Measurements from ENCODE around the gene PTPRN2. TPM values are rescaled to one million over a fixed set of nuclear protein-coding genes. Genes with fewer than 3 reads are reported as not detected.

Gene PTPRN2
- total RNA-seq, 1 experiment from 2014 or later = 0.11 TPM

DNA sequence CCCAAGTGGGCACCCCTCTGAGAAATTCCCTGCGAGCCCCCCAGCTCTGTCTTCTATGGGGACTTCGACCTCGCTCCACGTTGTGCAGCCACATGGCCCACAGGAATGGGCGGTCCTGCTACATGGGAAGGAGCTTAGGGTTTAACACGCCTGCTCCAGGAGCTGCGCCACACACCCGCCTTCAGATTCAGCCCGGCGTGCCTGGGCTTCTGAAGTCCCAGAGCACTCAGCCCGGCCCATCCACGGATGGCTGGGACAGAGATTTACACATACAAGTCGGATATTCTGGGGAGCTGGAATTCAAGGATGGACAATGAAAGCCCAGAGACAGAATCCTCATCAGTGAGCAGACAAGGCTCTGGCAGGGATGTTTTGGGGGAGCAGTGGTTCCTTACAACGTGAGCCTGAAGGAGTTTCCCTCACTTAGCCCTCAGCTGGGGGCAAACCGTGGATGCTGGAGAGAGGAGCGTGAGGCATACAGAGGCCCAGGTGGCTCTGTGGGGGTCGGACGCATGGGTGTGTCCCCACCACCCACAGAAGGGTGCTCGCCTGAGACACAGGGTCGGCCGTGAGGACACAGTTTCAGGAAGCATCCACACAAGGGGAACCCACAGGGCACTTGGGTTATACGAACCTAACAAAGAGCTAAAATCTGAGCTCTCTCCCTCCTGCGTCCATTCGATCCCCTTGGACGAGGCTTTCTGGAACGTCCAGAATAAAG lies 877.9 kb downstream of the PTPRN2 start:
- TF ChIP-seq, protein P1, sequence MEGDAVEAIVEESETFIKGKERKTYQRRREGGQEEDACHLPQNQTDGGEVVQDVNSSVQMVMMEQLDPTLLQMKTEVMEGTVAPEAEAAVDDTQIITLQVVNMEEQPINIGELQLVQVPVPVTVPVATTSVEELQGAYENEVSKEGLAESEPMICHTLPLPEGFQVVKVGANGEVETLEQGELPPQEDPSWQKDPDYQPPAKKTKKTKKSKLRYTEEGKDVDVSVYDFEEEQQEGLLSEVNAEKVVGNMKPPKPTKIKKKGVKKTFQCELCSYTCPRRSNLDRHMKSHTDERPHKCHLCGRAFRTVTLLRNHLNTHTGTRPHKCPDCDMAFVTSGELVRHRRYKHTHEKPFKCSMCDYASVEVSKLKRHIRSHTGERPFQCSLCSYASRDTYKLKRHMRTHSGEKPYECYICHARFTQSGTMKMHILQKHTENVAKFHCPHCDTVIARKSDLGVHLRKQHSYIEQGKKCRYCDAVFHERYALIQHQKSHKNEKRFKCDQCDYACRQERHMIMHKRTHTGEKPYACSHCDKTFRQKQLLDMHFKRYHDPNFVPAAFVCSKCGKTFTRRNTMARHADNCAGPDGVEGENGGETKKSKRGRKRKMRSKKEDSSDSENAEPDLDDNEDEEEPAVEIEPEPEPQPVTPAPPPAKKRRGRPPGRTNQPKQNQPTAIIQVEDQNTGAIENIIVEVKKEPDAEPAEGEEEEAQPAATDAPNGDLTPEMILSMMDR (conservative IDR thresholded peaks at IDR 0.05; ENCODE audit: low read depth, low read length) = no peak
- TF ChIP-seq EZH2 (IDR thresholded peaks at IDR 0.05; ENCODE audit: borderline replicate concordance, low read depth, low read length, poor library complexity, severe bottlenecking) = no peak
- no TSS peak for BruUV-seq (replicated peaks)
- Histone ChIP-seq H3K9me3 (ENCODE audit: low read depth, low read length, poor library complexity, severe bottlenecking) (no peaks in the 10 kb centered on the region), H3K4me1 (ENCODE audit: insufficient read depth, low read length, poor library complexity, severe bottlenecking) (no peaks in the 10 kb centered on the region), H3K27ac (ENCODE audit: low read depth, low read length, poor library complexity, severe bottlenecking) (no peak overlapping the region), H3K4me3 (ENCODE audit: low read depth, low read length, poor library complexity, severe bottlenecking) (no peak overlapping the region), H3K36me3 (ENCODE audit: insufficient read depth, low read length, poor library complexity, severe bottlenecking) (no peaks in the 10 kb centered on the region), H3K27me3 (replicated peaks; ENCODE audit: insufficient read depth, low read depth, low read length, poor library complexity) (peaks cover 39% of the 10 kb centered on the region)
- ChIA-PET POLR2A (ENCODE audit: low non-redundant PET) (no interaction called here), CTCF (no interaction called here)
- intact Hi-C loops (cut with micrococcal nuclease; ENCODE audit: unreplicated experiment) = no loop called here
- no peak for DNase-seq (ENCODE audit: low spot score)

DNA sequence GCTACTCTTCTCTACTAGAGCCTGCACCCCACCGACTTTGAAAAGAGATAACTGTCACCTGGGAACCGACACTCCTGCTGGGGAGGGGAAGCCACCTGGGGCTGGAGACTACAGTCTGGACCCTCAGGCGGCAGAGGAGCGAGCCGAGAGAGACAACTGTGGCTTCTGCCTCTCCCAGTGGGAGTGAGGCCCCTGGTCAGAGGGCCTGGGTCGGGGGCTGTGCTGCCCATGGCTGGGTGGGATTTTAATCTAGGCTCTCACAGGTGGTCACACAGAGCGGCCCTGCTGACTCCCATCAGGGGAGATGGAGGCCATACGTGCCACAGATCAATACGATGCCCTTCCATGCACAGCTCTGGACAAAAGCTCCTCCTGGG lies 878.7 kb downstream of the PTPRN2 start:
- Histone ChIP-seq H3K4me3 (ENCODE audit: low read depth, low read length, poor library complexity, severe bottlenecking) (no peak overlapping the region), H3K9me3 (ENCODE audit: low read depth, low read length, poor library complexity, severe bottlenecking) (no peaks in the 10 kb centered on the region), H3K27ac (ENCODE audit: low read depth, low read length, poor library complexity, severe bottlenecking) (no peak overlapping the region), H3K36me3 (ENCODE audit: insufficient read depth, low read length, poor library complexity, severe bottlenecking) (no peaks in the 10 kb centered on the region), H3K4me1 (ENCODE audit: insufficient read depth, low read length, poor library complexity, severe bottlenecking) (no peaks in the 10 kb centered on the region), H3K27me3 (replicated peaks; ENCODE audit: insufficient read depth, low read depth, low read length, poor library complexity) (peaks cover 42% of the 10 kb centered on the region)
- intact Hi-C loops (cut with micrococcal nuclease; ENCODE audit: unreplicated experiment) = no loop called here
- TF ChIP-seq, protein P1 (conservative IDR thresholded peaks at IDR 0.05; ENCODE audit: low read depth, low read length) = no peak
- no peak for TF ChIP-seq EZH2 (IDR thresholded peaks at IDR 0.05; ENCODE audit: borderline replicate concordance, low read depth, low read length, poor library complexity, severe bottlenecking)
- POLR2A ChIA-PET (ENCODE audit: low non-redundant PET) = no interaction called here
- CTCF ChIA-PET = no interaction called here
- no TSS peak for BruUV-seq (replicated peaks)
- DNase-seq (ENCODE audit: low spot score) = no peak

DNA sequence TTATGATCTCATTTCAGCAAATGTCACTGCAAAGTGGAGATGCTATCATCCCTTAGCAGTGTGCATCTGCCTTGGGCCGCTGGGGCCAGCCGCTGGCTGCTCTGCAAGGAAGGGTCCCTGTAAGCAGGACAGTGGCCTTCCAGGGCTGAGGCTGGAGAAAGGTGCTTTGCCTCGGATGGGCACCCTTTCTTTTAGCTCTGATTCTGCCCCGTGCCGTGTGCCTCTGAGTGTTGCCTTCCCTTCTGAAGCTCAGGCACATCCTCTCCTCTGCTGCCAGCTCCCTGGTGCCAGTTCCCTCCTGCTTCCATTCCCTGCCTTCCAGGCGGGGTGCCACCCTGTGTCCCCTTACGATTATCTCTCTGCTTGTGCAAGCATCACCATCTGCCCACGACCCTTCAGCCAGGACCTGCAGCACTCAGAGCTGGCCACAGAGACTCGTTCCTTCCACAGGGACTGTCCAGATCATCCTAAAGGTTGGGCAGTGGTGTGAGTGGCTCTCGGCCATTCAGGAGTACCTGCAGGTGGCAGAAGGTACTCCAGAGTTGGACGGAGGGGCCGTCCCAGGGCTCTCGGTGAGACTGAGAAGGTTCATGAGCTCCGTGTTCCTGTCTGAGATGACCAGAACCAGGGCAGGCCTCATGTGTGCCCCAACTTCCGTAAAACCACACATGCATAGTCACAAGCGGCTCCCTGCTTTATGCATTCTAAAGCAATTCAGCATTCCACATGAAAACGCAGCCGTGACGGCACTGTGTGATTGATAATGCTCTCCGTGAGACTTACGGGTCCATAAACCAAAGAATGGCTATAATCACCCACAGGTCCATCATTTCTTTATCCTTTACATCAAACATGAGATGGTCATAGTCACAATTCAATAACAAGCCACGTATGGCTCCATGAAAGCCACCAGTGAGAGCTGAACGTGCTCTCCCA lies 879.4 kb downstream of the PTPRN2 start:
- Histone ChIP-seq H3K27ac (ENCODE audit: low read depth, low read length, poor library complexity, severe bottlenecking) (no peak overlapping the region), H3K4me1 (ENCODE audit: insufficient read depth, low read length, poor library complexity, severe bottlenecking) (no peaks in the 10 kb centered on the region), H3K36me3 (ENCODE audit: insufficient read depth, low read length, poor library complexity, severe bottlenecking) (no peaks in the 10 kb centered on the region), H3K4me3 (ENCODE audit: low read depth, low read length, poor library complexity, severe bottlenecking) (no peak overlapping the region), H3K9me3 (ENCODE audit: low read depth, low read length, poor library complexity, severe bottlenecking) (no peaks in the 10 kb centered on the region), H3K27me3 (replicated peaks; ENCODE audit: insufficient read depth, low read depth, low read length, poor library complexity) (peaks cover 48% of the 10 kb centered on the region)
- no peak for DNase-seq (ENCODE audit: low spot score)
- intact Hi-C loops (cut with micrococcal nuclease; ENCODE audit: unreplicated experiment) = no loop called here
- no peak for TF ChIP-seq EZH2 (IDR thresholded peaks at IDR 0.05; ENCODE audit: borderline replicate concordance, low read depth, low read length, poor library complexity, severe bottlenecking)
- TF ChIP-seq, protein P1 (conservative IDR thresholded peaks at IDR 0.05; ENCODE audit: low read depth, low read length) = no peak
- CTCF ChIA-PET = no interaction called here
- POLR2A ChIA-PET (ENCODE audit: low non-redundant PET) = no interaction called here
- BruUV-seq (replicated peaks) = no TSS peak

All from A673 (cell line).